ENCODE results near the gene DISP2.

DISP2 gene

GRCh38 chr15:40420071-40420713, 62.2 kb downstream of the DISP2 start:
- peak overlapping the region; percentile 67 for H3K27ac ChIP-seq
- no peak for TF ChIP-seq CTCF (conservative IDR thresholded peaks at IDR 0.05; ENCODE audit: low read depth)
- ChIA-PET CTCF (interaction anchor here (0.7 to 1.5 kb wide), 3 partner anchors 20 to 140 kb away, joined by 3 to 5 read pairs (median 3); partner anchors contain the start of gene BAHD1), POLR2A (ENCODE audit: low non-redundant PET) (no interaction called here)
- DNase-seq (ENCODE audit: low spot score) = no peak

GRCh38 chr15:40420793-40421192, 62.8 kb downstream of the DISP2 start:
- no peak for TF ChIP-seq CTCF (conservative IDR thresholded peaks at IDR 0.05; ENCODE audit: low read depth)
- ChIA-PET CTCF (interaction anchor here (1.3 to 2.1 kb wide), 3 partner anchors 19 to 141 kb away, joined by 5 to 22 read pairs (median 16); partner anchors contain the start of gene BAHD1), POLR2A (ENCODE audit: low non-redundant PET) (no interaction called here)
- H3K27ac ChIP-seq = peak overlapping the region; percentile 67
- peak; percentile 83 for DNase-seq (ENCODE audit: low spot score)

GRCh38 chr15:40421246-40422157, 63.5 kb downstream of the DISP2 start:
- CTCF ChIA-PET = interaction anchor here (0.6 to 2.1 kb wide), 20 partner anchors 9 to 1485 kb away, joined by 3 to 22 read pairs (median 4); partner anchors contain the start of genes CCDC9B, IVD and PLCB2
- DNase-seq (ENCODE audit: low spot score) = peak; percentile 69
- POLR2A ChIA-PET (ENCODE audit: low non-redundant PET) = no interaction called here
- peak; percentile 95 for TF ChIP-seq CTCF (conservative IDR thresholded peaks at IDR 0.05; ENCODE audit: low read depth)
- H3K27ac ChIP-seq = peak overlapping the region; percentile 67

GRCh38 chr15:40424483-40425115, 66.6 kb downstream of the DISP2 start:
- no peak for DNase-seq (ENCODE audit: low spot score)
- TF ChIP-seq CTCF (conservative IDR thresholded peaks at IDR 0.05; ENCODE audit: low read depth) = no peak
- H3K27ac ChIP-seq = no peak overlapping the region
- CTCF ChIA-PET = interaction anchor here (0.6 to 1.3 kb wide), 2 partner anchors 56 to 95 kb away, joined by 4 to 6 read pairs; no protein-coding TSS in a partner anchor
- POLR2A ChIA-PET (ENCODE audit: low non-redundant PET) = no interaction called here

GRCh38 chr15:40425681-40426080, 67.7 kb downstream of the DISP2 start:
- ChIA-PET CTCF (no interaction called here), POLR2A (ENCODE audit: low non-redundant PET) (no interaction called here)
- TF ChIP-seq CTCF (conservative IDR thresholded peaks at IDR 0.05; ENCODE audit: low read depth) = no peak
- no peak for DNase-seq (ENCODE audit: low spot score)
- H3K27ac ChIP-seq = no peak overlapping the region

- no peak overlapping the region for H3K27ac ChIP-seq
- CTCF ChIA-PET = no interaction called here
- POLR2A ChIA-PET (ENCODE audit: low non-redundant PET) = no interaction called here
- no peak for TF ChIP-seq CTCF (conservative IDR thresholded peaks at IDR 0.05; ENCODE audit: low read depth)
- no peak for DNase-seq (ENCODE audit: low spot score)
Observed at GRCh38 chr15:40427188-40427587, 69.2 kb downstream of the DISP2 start.
